ENCODE results near the gene FXYD6. TPM values are rescaled to one million over a fixed set of nuclear protein-coding genes. Genes with fewer than 3 reads are reported as not detected.

Gene FXYD6
- total RNA-seq, 1 donor from 2014 or later, result 45.8 TPM

DNA sequence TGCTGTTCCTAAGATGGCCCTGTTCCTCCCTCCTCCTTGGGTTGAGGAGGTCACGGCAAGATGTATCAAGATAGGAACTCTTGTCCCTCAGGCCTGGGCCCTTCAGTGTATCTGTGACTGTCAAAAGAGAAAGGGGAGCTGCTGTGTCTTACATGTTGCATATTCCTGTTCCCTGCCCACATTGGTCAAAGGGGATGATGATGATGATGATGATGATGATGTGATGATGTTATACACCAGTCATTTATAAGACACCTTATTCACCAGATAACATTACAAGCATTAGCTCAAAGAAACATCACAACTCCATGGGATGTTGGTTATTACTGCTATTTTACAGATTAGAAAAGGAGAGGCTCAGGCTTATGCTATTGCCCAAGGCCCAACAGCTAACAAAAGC, 13.7 kb downstream of the FXYD6 start:
- DNase-seq (ENCODE audit: low read depth), result no peak
- H3K4me3 ChIP-seq (ENCODE audit: low read depth, low read length), result no peak overlapping the region
- H3K36me3 ChIP-seq (ENCODE audit: control insufficient read depth, insufficient read depth, low read length), result no peaks in the 10 kb centered on the region
- TF ChIP-seq CTCF (IDR thresholded peaks at IDR 0.05; ENCODE audit: insufficient read depth, low read length, poor library complexity, severe bottlenecking), result no peak
- no peaks in the 10 kb centered on the region for H3K27me3 ChIP-seq (ENCODE audit: control insufficient read depth, insufficient read depth, low read length)

DNA sequence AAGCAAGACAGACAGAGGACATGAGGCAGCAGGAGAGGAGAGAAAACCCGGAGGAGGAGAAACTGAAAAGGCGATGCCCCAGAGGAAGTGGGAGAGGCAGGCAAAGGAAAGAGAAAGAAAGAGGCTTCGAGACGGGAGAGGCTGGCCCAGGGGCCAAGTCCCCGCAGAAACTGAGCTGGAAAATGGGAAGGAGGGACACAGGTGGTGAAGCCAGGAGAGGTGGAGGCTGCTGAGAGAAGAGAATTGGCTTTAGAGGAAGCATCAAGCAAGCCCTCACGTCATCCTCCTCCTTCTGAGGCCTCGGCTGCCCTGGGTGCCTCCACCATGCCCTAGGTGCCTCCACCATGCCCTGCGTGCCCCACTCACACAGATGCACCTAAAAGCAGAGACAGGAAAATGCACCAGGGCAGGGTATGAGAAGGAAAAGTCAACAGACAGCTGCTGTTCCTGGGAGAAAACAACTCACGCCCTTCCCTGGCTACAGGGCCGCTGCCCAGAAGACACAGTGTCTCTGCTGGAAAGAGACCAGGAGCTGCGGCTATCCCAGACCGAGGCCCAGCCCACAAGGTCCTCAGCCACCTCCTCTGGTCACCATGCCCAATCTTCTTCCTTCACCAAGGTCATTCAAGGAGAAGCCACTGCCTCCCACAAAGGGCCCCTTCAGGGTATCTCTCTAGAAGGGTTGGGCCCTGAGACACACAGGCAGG, 14.3 kb downstream of the FXYD6 start:
- H3K27me3 ChIP-seq (ENCODE audit: control insufficient read depth, insufficient read depth, low read length), result no peaks in the 10 kb centered on the region
- DNase-seq (ENCODE audit: low read depth), result no peak
- H3K4me3 ChIP-seq (ENCODE audit: low read depth, low read length), result no peak overlapping the region
- H3K36me3 ChIP-seq (ENCODE audit: control insufficient read depth, insufficient read depth, low read length), result no peaks in the 10 kb centered on the region
- TF ChIP-seq CTCF (IDR thresholded peaks at IDR 0.05; ENCODE audit: insufficient read depth, low read length, poor library complexity, severe bottlenecking), result no peak

DNA sequence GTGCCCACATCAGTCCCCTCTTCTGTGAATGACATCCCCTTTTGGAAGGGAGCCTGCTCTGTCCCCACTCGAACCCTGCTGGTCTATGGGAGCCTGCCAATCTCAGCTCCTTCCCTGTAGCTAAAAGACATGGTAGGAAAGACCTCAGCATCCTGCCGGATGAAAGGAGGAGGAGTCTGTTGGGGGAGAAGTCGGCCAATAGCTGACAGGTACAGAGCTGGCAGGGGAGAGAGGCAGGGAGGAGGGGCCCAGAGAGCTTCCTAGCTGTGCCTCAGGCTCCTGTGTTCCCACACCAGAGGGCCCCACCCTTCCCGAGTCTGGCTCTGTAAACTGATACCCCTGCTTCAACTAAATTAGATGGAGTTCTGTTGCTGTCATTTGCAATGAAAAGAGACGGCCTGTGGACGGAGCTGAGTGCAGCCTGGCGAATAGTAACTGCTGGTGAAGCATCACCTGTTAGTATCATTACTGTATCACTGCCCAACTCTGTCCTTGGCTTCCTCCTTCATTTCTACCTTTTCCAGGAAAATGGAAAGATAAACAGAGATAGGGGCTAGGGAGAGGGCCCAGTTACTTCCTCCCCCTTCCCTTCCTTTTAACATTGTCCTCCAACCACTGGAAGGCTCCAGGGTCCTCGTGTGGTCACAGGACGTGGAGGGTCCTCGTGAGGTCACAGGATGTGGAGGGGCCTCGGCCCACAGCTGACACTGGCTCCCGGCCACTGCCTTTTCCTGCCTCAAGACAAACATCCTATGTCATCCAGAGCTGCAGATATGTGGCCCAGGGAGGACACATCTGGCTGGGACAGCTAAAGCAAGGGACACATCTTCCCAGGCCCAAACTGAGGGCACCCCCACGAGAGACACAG, 15.1 kb downstream of the FXYD6 start:
- Histone ChIP-seq H3K4me3 (ENCODE audit: low read depth, low read length) (no peak overlapping the region), H3K36me3 (ENCODE audit: control insufficient read depth, insufficient read depth, low read length) (no peaks in the 10 kb centered on the region), H3K27me3 (ENCODE audit: control insufficient read depth, insufficient read depth, low read length) (no peaks in the 10 kb centered on the region)
- TF ChIP-seq CTCF (IDR thresholded peaks at IDR 0.05; ENCODE audit: insufficient read depth, low read length, poor library complexity, severe bottlenecking), result no peak
- DNase-seq (ENCODE audit: low read depth), result no peak

GRCh38 chr11:117860139-117860538, 16.3 kb downstream of the FXYD6 start:
- DNase-seq (ENCODE audit: low read depth), result no peak
- Histone ChIP-seq H3K36me3 (ENCODE audit: control insufficient read depth, insufficient read depth, low read length) (no peaks in the 10 kb centered on the region), H3K27me3 (ENCODE audit: control insufficient read depth, insufficient read depth, low read length) (no peaks in the 10 kb centered on the region), H3K4me3 (ENCODE audit: low read depth, low read length) (no peak overlapping the region)
- no peak for TF ChIP-seq CTCF (IDR thresholded peaks at IDR 0.05; ENCODE audit: insufficient read depth, low read length, poor library complexity, severe bottlenecking)

- Histone ChIP-seq H3K36me3 (ENCODE audit: control insufficient read depth, insufficient read depth, low read length) (no peaks in the 10 kb centered on the region), H3K27me3 (ENCODE audit: control insufficient read depth, insufficient read depth, low read length) (no peaks in the 10 kb centered on the region), H3K4me3 (ENCODE audit: low read depth, low read length) (no peak overlapping the region)
- DNase-seq (ENCODE audit: low read depth), result no peak
- TF ChIP-seq CTCF (IDR thresholded peaks at IDR 0.05; ENCODE audit: insufficient read depth, low read length, poor library complexity, severe bottlenecking), result no peak
Measured at GRCh38 chr11:117859488-117860112, 16.9 kb downstream of the FXYD6 start.

Data from kidney epithelial cell (primary cell).